Neural cell (in vitro differentiated cells): ENCODE measurements around the gene BCAS1.

Source experiments
- EP300 ChIP-seq: fragments of 450-650 bp; conservative IDR thresholded peaks from 2 replicates; pipeline ENCODE4 v1.6.1; 2014; ENCODE audit warnings: antibody characterized with exemption, mild to moderate bottlenecking, moderate library complexity; ENCODE audit not compliant: poor library complexity, severe bottlenecking
- EZH2 ChIP-seq: fragments of 200-600, 300-800 bp; shearing (Covaris generic), sonication (generic); IDR thresholded peaks from 2 replicates; pipeline ENCODE4 v1.6.1; 2014; ENCODE audit warnings: antibody characterized with exemption, low read length, borderline replicate concordance, mild to moderate bottlenecking; ENCODE audit not compliant: insufficient read depth, poor library complexity, severe bottlenecking
- MXI1 ChIP-seq: fragments of 450-650 bp; conservative IDR thresholded peaks from 2 replicates; pipeline ENCODE4 v1.6.1; 2014; ENCODE audit warnings: antibody characterized with exemption, mild to moderate bottlenecking; ENCODE audit not compliant: poor library complexity, severe bottlenecking
- POLR2AphosphoS5 ChIP-seq: IDR thresholded peaks from 2 replicates; pipeline ENCODE4 v1.6.1; 2012
- RAD21 ChIP-seq: fragments of 450-650 bp; conservative IDR thresholded peaks from 2 replicates; pipeline ENCODE4 v1.6.1; 2014; ENCODE audit warnings: antibody characterized with exemption, mild to moderate bottlenecking, moderate library complexity
- SMC3 ChIP-seq: fragments of 450-650 bp; conservative IDR thresholded peaks from 2 replicates; pipeline ENCODE4 v1.6.1; 2014; ENCODE audit warnings: antibody characterized with exemption, mild to moderate bottlenecking, moderate library complexity; ENCODE audit not compliant: poor library complexity
- TAF1 ChIP-seq: IDR thresholded peaks from 2 replicates; pipeline ENCODE4 v1.6.1; 2012; ENCODE audit warnings: low read depth
- TF ChIP-seq, protein P1 (sequence below): fragments of 450-650 bp; IDR thresholded peaks from 2 replicates; pipeline ENCODE4 v1.5.1; 2014; ENCODE audit warnings: antibody characterized with exemption, mild to moderate bottlenecking, moderate library complexity; ENCODE audit not compliant: poor library complexity, severe bottlenecking
- TF ChIP-seq, protein P2 (sequence below): IDR thresholded peaks from 2 replicates; pipeline ENCODE4 v1.6.1; 2012; ENCODE audit warnings: borderline replicate concordance

DNA sequence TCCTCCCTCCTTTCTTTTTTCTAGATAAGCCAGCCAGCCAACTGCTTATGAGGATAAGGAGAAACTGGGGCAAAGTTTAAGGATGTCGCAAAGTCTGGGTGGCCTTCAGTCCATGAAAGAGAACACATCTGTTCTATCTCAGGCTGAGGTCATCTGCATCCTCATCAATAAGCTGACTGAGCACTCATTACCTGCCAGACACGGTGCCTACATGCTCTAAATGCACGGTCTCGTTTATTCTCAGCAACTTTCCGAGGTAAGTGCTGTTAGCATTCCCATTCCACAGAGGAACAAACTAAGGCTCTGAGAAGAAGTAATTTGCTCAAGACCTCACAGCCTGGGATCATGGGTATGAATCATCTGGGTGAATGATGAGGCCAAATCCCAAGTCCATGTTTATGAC is 133.1 kb downstream of the BCAS1 start:
- TF ChIP-seq, protein P1, sequence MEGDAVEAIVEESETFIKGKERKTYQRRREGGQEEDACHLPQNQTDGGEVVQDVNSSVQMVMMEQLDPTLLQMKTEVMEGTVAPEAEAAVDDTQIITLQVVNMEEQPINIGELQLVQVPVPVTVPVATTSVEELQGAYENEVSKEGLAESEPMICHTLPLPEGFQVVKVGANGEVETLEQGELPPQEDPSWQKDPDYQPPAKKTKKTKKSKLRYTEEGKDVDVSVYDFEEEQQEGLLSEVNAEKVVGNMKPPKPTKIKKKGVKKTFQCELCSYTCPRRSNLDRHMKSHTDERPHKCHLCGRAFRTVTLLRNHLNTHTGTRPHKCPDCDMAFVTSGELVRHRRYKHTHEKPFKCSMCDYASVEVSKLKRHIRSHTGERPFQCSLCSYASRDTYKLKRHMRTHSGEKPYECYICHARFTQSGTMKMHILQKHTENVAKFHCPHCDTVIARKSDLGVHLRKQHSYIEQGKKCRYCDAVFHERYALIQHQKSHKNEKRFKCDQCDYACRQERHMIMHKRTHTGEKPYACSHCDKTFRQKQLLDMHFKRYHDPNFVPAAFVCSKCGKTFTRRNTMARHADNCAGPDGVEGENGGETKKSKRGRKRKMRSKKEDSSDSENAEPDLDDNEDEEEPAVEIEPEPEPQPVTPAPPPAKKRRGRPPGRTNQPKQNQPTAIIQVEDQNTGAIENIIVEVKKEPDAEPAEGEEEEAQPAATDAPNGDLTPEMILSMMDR, result no peak
- TF ChIP-seq TAF1, result no peak
- TF ChIP-seq, protein P2, sequence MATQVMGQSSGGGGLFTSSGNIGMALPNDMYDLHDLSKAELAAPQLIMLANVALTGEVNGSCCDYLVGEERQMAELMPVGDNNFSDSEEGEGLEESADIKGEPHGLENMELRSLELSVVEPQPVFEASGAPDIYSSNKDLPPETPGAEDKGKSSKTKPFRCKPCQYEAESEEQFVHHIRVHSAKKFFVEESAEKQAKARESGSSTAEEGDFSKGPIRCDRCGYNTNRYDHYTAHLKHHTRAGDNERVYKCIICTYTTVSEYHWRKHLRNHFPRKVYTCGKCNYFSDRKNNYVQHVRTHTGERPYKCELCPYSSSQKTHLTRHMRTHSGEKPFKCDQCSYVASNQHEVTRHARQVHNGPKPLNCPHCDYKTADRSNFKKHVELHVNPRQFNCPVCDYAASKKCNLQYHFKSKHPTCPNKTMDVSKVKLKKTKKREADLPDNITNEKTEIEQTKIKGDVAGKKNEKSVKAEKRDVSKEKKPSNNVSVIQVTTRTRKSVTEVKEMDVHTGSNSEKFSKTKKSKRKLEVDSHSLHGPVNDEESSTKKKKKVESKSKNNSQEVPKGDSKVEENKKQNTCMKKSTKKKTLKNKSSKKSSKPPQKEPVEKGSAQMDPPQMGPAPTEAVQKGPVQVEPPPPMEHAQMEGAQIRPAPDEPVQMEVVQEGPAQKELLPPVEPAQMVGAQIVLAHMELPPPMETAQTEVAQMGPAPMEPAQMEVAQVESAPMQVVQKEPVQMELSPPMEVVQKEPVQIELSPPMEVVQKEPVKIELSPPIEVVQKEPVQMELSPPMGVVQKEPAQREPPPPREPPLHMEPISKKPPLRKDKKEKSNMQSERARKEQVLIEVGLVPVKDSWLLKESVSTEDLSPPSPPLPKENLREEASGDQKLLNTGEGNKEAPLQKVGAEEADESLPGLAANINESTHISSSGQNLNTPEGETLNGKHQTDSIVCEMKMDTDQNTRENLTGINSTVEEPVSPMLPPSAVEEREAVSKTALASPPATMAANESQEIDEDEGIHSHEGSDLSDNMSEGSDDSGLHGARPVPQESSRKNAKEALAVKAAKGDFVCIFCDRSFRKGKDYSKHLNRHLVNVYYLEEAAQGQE, result no peak
- TF ChIP-seq MXI1, result no peak
- no peak for TF ChIP-seq EZH2
- TF ChIP-seq EP300, result no peak
- TF ChIP-seq SMC3, result no peak
- no peak for TF ChIP-seq POLR2AphosphoS5
- TF ChIP-seq RAD21, result no peak
